ENCODE data around the gene BMP3. TPM values are rescaled to one million over a fixed set of nuclear protein-coding genes. Genes with fewer than 3 reads are reported as not detected.

Gene BMP3
- total RNA-seq, 2 donors from 2014 or later, result 3.3 to 33.4 TPM

DNA sequence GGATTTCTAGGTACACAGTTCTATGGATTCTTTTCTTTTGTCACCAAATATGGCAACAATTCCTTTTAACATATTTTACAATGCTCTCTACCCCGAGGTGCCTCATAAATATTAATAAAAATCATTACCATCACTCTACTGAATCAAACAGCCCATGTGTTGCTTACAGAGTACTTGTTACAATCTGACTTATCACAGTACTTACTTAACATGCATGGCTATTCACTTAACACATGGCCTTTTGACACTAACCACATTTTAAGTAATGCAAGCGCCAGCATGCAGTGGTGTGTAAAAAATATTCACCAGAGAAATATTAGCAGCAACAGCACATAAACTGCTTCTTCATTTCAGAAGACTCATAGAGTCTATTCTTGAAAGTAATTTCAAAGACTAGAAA is 64.9 kb downstream of the BMP3 start:
- Histone ChIP-seq H3K4me1 (no peaks in the 10 kb centered on the region), H3K4me3 (no peak overlapping the region), H3K9ac (ENCODE audit: low read depth in 2 of 2, low read length in 2 of 2) (no peak overlapping the region), H3K9me3 (no peaks in the 10 kb centered on the region), H3K27me3 (no peaks in the 10 kb centered on the region), H3K27ac (no peak overlapping the region), H3K36me3 (no peaks in the 10 kb centered on the region)
- TF ChIP-seq, protein P1, sequence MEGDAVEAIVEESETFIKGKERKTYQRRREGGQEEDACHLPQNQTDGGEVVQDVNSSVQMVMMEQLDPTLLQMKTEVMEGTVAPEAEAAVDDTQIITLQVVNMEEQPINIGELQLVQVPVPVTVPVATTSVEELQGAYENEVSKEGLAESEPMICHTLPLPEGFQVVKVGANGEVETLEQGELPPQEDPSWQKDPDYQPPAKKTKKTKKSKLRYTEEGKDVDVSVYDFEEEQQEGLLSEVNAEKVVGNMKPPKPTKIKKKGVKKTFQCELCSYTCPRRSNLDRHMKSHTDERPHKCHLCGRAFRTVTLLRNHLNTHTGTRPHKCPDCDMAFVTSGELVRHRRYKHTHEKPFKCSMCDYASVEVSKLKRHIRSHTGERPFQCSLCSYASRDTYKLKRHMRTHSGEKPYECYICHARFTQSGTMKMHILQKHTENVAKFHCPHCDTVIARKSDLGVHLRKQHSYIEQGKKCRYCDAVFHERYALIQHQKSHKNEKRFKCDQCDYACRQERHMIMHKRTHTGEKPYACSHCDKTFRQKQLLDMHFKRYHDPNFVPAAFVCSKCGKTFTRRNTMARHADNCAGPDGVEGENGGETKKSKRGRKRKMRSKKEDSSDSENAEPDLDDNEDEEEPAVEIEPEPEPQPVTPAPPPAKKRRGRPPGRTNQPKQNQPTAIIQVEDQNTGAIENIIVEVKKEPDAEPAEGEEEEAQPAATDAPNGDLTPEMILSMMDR (IDR thresholded peaks at IDR 0.05), result no peak
- DNase-seq, result no peak
- intact Hi-C loops (cut with DNase I), result no loop called here

DNA sequence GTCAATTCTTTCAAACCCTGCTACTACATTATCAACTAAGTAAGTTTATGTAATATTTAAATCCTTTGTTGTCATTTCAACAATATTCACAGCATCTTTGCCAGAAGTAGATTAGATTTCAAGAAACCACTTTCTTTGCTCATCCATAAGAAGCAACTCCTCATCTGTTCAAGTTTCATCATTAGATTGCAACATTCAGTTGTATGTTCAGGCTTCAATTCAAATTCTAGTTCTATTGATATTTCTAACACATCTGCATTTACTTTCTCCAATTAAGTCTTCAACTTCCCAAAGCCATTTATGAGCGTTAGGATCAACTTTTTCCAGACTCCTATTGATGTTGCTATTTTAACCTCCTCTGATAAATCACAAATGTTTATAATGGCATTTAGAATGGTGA is 66.1 kb downstream of the BMP3 start:
- Histone ChIP-seq H3K9me3 (no peaks in the 10 kb centered on the region), H3K36me3 (no peaks in the 10 kb centered on the region), H3K27ac (no peak overlapping the region), H3K27me3 (no peaks in the 10 kb centered on the region), H3K4me3 (no peak overlapping the region), H3K4me1 (no peaks in the 10 kb centered on the region), H3K9ac (ENCODE audit: low read depth in 2 of 2, low read length in 2 of 2) (no peak overlapping the region)
- intact Hi-C loops (cut with DNase I), result no loop called here
- no peak for DNase-seq
- TF ChIP-seq, protein P1 (IDR thresholded peaks at IDR 0.05), result no peak

DNA sequence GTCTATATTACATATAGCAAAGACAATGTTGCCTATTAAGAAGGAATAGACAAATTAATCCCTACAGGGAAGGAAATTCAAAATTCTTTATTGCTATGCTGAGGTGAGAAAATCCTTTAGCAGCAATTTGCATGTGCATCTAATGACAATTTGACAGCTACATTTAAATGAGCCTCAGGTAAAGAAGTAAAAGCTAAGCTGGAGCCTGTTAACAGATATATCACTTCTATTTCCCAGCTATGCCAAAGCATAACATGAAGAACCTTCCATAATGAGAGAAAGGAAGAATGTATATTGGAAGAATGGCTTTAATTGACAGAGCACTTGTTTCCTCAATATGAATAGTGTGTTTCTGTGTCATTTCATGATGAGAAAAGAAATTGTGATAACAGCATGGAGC is 71.6 kb downstream of the BMP3 start:
- no peaks in the 10 kb centered on the region for H3K36me3 ChIP-seq
- no peaks in the 10 kb centered on the region for H3K9me3 ChIP-seq
- DNase-seq, result no peak
- intact Hi-C loops (cut with DNase I), result no loop called here
- TF ChIP-seq, protein P1 (IDR thresholded peaks at IDR 0.05), result no peak
- H3K27me3 ChIP-seq, result no peaks in the 10 kb centered on the region
- H3K4me3 ChIP-seq, result no peak overlapping the region
- no peaks in the 10 kb centered on the region for H3K4me1 ChIP-seq
- H3K9ac ChIP-seq (ENCODE audit: low read depth in 2 of 2, low read length in 2 of 2), result no peak overlapping the region
- H3K27ac ChIP-seq, result no peak overlapping the region

DNA sequence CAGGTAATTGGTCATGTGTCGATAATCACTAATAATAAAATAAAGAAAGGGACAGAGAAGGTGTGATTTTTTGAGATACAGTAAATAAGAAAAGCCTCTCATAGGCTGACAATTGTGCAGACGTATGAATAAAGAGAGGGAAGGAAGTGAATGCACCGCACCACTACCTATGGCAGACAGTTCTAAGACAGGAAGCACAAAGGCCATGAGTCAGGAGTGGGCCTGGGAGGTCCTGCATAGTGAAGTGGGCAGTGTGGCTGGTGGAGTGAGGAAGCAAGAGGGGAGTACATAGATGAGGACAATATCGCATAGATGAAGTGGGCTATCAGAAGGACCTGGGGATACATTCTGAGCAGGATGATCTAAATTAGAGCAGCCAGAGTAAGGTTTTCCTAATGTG is 75.6 kb downstream of the BMP3 start:
- DNase-seq, result no peak
- Histone ChIP-seq H3K27me3 (no peaks in the 10 kb centered on the region), H3K9me3 (no peaks in the 10 kb centered on the region), H3K9ac (ENCODE audit: low read depth in 2 of 2, low read length in 2 of 2) (no peak overlapping the region), H3K27ac (no peak overlapping the region), H3K4me3 (no peak overlapping the region), H3K4me1 (no peaks in the 10 kb centered on the region), H3K36me3 (no peaks in the 10 kb centered on the region)
- intact Hi-C loops (cut with DNase I), result no loop called here
- TF ChIP-seq, protein P1 (IDR thresholded peaks at IDR 0.05), result no peak

Other genes with a start within 250 kb of the BMP3 start
- 1 to 10 TPM; 1.8 to 2.3 TPM for gene PRKG2, start 184.5 kb downstream of the BMP3 start, total RNA-seq

Measured in colonic mucosa (tissue), 4 donors.